ENCODE data around the gene AKAP9.
"Not testable (repeated sequence)": the region's sequence is repeated elsewhere in the genome, so short reads cannot be mapped to it uniquely, and the experiment has no call there.

Gene AKAP9

GRCh38 chr7:92134271-92135051 lies 193.8 kb downstream of the AKAP9 start, which contains the start of gene CYP51A1:
Gene CYP51A1 (minus strand): TSS chr7:92134477. CDS start chr7:92134364, 113 bp downstream.
- peak; percentile 93 for DNase-seq (ENCODE audit: low spot score)

- DNase-seq (ENCODE audit: low spot score), result peak; percentile 17
Measured at GRCh38 chr7:92135052-92135889, 194.6 kb downstream of the AKAP9 start.

- no peak for DNase-seq (ENCODE audit: low spot score)
Measured at GRCh38 chr7:92137557-92137956, 196.9 kb downstream of the AKAP9 start.

GRCh38 chr7:92141161-92141560 lies 200.5 kb downstream of the AKAP9 start:
- no peak for DNase-seq (ENCODE audit: low spot score)

- not testable (repeated sequence) for DNase-seq (ENCODE audit: low spot score)
Measured at GRCh38 chr7:92142791-92143190, 202.1 kb downstream of the AKAP9 start.

- not testable (repeated sequence) for DNase-seq (ENCODE audit: low spot score)
Measured at GRCh38 chr7:92143192-92143880, 202.7 kb downstream of the AKAP9 start.

- no peak for DNase-seq (ENCODE audit: low spot score)
Measured at GRCh38 chr7:92149736-92150239, 209.1 kb downstream of the AKAP9 start.

- DNase-seq (ENCODE audit: low spot score), result no peak
Measured at GRCh38 chr7:92150450-92151017, 209.9 kb downstream of the AKAP9 start.

- DNase-seq (ENCODE audit: low spot score), result no peak
Measured at GRCh38 chr7:92155108-92155739, 214.6 kb downstream of the AKAP9 start.

GRCh38 chr7:92156990-92157389 lies 216.3 kb downstream of the AKAP9 start:
- DNase-seq (ENCODE audit: low spot score), result no peak

GRCh38 chr7:92158660-92159575 lies 218.3 kb downstream of the AKAP9 start:
- DNase-seq (ENCODE audit: low spot score), result peak; percentile 79
